Cardiac muscle cell (in vitro differentiated cells and primary cell): ENCODE results near the gene ST7. TPM values are rescaled to one million over a fixed set of nuclear protein-coding genes. Genes with fewer than 3 reads are reported as not detected.

Experiments used
- DNase-seq, 2 donors: peaks; one replicate each; pipeline versions ENCODE4 v3.0.0 to v3.0.0-alpha.2; 2010 to 2017; ENCODE audit warnings: low read depth in 1 of 2, low spot score in 1 of 2
- H3K27ac ChIP-seq: fragments of 200-600 bp; sonication (generic); 2 replicates; pipeline ENCODE4 v1.5.1; 2016
- H3K27me3 ChIP-seq: fragments of 200-600 bp; sonication (generic); 2 replicates; pipeline ENCODE4 v1.6.0; 2016; ENCODE audit warnings: control low read depth
- H3K36me3 ChIP-seq: fragments of 200-600 bp; sonication (generic); 2 replicates; pipeline ENCODE4 v1.5.1; 2016; ENCODE audit warnings: control low read depth
- H3K4me1 ChIP-seq: fragments of 200-600 bp; sonication (generic); 2 replicates; pipeline ENCODE4 v1.8.1; 2017; ENCODE audit warnings: low read depth, mild to moderate bottlenecking, mixed run types
- H3K4me3 ChIP-seq: fragments of 200-600 bp; sonication (generic); 2 replicates; pipeline ENCODE4 v1.5.1; 2016; ENCODE audit warnings: mild to moderate bottlenecking
- H3K9me3 ChIP-seq: fragments of 200-600 bp; sonication (generic); 2 replicates; pipeline ENCODE4 v1.5.1; 2017; ENCODE audit warnings: low read depth, mild to moderate bottlenecking, control low read depth
- polyA plus RNA-seq: library from polyadenylated mRNA; unstranded; fragments of >200 nt; fragmentation: Nextera tagmentation; extraction: Ambion mirVana; gene quantifications from 2 replicates; pipeline ENCODE4 v1.2.1, GENCODE V29; 2016
- total RNA-seq: library from RNA; depleted of rRNA; stranded (reverse); fragments of >200 nt; gene quantifications from 2 replicates; pipeline ENCODE4 v1.2.3, GENCODE V29; 2016
- TF ChIP-seq, protein P1 (sequence below): IDR thresholded peaks from 2 replicates; pipeline ENCODE4 v1.5.1; 2012; ENCODE audit warnings: low read depth, mild to moderate bottlenecking, low read length

Gene ST7
- total and polyA plus RNA-seq, 2 experiments from 2014 or later, result 83.5 to 96.7 TPM

DNA sequence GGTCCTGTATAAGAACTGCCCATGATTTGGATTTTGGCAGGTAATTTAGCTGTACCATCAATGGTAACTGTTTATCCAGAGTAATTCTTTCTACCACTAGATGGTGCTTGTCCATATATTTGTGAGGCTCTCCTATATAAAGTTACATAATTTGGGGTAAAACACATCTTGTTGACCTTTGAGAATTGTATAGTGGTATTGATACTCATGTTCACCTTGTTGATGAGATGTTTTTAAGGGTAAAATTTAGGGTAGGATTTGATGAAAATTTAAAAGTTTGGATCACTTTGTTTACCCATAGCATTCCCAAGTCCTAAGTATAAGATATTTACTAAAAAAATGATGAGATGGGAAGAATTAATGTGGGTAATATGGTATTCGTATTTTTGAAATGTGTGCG, 31.6 kb downstream of the ST7 start:
- Histone ChIP-seq H3K4me3 (no peak overlapping the region), H3K36me3 (no peaks in the 10 kb centered on the region), H3K9me3 (no peaks in the 10 kb centered on the region), H3K4me1 (no peaks in the 10 kb centered on the region), H3K27ac (no peak overlapping the region), H3K27me3 (no peaks in the 10 kb centered on the region)
- TF ChIP-seq, protein P1, sequence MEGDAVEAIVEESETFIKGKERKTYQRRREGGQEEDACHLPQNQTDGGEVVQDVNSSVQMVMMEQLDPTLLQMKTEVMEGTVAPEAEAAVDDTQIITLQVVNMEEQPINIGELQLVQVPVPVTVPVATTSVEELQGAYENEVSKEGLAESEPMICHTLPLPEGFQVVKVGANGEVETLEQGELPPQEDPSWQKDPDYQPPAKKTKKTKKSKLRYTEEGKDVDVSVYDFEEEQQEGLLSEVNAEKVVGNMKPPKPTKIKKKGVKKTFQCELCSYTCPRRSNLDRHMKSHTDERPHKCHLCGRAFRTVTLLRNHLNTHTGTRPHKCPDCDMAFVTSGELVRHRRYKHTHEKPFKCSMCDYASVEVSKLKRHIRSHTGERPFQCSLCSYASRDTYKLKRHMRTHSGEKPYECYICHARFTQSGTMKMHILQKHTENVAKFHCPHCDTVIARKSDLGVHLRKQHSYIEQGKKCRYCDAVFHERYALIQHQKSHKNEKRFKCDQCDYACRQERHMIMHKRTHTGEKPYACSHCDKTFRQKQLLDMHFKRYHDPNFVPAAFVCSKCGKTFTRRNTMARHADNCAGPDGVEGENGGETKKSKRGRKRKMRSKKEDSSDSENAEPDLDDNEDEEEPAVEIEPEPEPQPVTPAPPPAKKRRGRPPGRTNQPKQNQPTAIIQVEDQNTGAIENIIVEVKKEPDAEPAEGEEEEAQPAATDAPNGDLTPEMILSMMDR, result peak; percentile 66
- peak; percentile 44 to 45 for DNase-seq

DNA sequence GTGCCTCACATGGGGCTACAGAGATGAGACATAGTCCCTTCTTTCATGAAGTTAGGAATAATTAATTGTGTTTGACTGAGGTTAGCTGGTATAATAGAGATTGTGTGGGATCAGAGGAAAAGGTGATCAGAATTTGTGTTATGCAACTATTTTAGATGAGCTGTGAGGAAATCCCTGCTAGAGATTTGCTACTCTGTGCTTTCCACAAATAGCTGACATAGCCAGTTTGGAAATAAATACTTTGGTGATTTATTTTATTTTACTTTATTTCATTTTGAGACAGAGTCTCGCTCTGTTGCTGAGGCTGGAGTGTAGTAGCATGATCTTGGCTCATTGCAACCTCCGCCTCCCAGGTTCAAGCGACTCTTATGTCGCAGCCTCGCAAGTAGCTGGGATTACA, 32.3 kb downstream of the ST7 start:
- Histone ChIP-seq H3K27me3 (no peaks in the 10 kb centered on the region), H3K4me3 (no peak overlapping the region), H3K36me3 (no peaks in the 10 kb centered on the region), H3K4me1 (no peaks in the 10 kb centered on the region), H3K9me3 (no peaks in the 10 kb centered on the region), H3K27ac (no peak overlapping the region)
- DNase-seq, result no peak
- TF ChIP-seq, protein P1, result no peak

DNA sequence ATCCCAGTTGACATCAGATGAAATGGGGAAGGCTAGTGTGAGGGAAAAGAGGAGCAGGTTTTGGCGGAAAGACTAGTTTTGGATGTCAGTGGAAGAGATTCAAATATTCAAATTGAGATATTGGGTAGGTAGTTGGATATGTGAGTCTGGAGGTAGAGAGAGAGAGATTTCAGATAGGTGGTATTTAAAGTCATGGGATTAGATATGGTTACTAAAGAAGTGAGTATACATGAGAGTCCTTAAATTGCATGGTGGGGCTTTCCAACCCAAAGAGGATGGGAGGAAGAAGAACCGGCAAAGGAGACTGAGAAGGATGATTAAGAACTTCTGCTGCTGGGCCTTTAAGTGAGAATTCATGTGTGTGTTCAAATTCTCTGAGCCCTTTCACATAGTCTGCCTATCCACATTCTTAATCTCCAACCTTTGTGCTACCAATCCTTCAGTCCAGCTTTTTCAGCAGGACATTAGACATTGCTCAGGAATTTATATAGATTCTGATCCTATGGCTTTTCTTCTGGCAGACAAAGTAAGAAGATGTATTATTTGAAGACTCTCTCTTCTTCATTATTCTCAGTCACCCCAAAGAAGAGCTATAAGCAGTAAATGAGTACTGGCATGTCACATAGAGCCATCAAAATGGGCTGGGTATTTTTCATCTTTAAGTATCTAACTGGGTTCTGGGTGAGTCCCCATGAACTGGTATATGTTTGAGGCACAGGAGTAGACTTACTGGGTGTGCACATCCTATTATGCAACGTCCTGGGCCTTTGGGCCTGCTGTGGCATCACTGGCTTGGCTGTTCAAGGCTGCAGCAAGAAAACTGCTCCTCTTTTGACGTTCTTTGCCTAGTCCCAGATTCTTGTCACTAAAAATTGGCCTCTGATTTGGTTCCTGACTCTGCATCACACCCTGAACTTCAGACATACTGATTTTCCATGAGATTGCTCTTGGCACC, 33.6 kb downstream of the ST7 start:
- H3K4me3 ChIP-seq, result no peak overlapping the region
- TF ChIP-seq, protein P1, result no peak

DNA sequence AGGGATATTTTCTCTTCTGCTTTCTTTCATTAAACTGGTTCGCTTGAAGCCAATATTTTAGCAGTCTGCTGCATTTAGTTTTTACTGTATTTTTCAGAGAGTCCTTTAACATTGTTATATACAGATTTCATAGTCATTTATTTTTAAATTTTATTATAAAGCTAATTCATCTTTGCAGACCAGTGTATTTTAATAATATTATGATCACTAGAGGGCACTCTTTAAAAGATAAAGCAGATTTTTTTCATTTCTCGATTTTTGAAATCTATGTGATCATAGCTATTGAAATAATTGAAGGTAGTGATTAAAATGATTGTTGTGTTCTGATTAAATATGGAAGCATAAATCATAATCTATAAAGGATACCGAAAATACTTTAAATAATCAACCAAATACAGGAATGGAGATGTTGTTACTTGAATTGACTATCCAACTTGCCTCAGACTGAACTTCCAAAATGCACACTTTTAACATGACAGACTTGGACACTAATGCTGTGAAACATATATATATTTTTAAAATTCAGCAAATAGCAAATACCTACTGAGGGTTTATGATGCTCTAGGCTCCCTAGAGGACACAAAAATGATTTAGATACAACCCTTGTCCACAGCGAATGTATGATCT, 35.2 kb downstream of the ST7 start:
- TF ChIP-seq, protein P1, result no peak
- Histone ChIP-seq H3K9me3 (no peaks in the 10 kb centered on the region), H3K27me3 (no peaks in the 10 kb centered on the region), H3K27ac (no peak overlapping the region), H3K4me1 (no peaks in the 10 kb centered on the region), H3K36me3 (no peaks in the 10 kb centered on the region), H3K4me3 (no peak overlapping the region)
- no peak for DNase-seq

More for the DNA sequence above, 33.6 kb downstream of the ST7 start:
- no peaks in the 10 kb centered on the region for H3K27me3 ChIP-seq
- H3K36me3 ChIP-seq, result no peaks in the 10 kb centered on the region
- no peaks in the 10 kb centered on the region for H3K4me1 ChIP-seq
- H3K27ac ChIP-seq, result no peak overlapping the region
- no peak for DNase-seq
- H3K9me3 ChIP-seq, result no peaks in the 10 kb centered on the region

DNA sequence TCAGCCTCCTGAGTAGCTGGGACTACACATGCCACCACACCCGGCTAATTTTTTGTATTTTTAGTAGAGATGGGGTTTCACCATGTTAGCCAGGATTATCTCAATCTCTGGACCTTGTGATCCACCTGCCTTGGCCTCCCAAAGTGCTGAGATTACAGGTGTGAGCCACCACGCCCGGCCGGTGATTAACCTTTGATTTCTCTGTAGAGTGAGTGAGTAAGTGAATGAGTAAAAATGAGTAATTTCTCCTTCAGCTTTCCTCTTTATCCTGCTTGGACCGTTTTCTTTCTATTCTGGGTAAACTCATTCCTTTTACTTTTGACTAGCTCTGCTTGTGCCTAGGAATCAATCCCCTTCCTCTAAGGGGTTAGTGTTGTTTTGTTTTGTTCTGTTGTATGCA, 36.8 kb downstream of the ST7 start:
- H3K27me3 ChIP-seq, result no peaks in the 10 kb centered on the region
- H3K36me3 ChIP-seq, result no peaks in the 10 kb centered on the region
- H3K4me3 ChIP-seq, result no peak overlapping the region
- H3K9me3 ChIP-seq, result no peaks in the 10 kb centered on the region
- DNase-seq, result no peak
- TF ChIP-seq, protein P1, result no peak
- H3K4me1 ChIP-seq, result no peaks in the 10 kb centered on the region
- no peak overlapping the region for H3K27ac ChIP-seq
